Panc1 (cell line): Measurements from ENCODE around the gene MRC1. TPM values are rescaled to one million over a fixed set of nuclear protein-coding genes. Genes with fewer than 3 reads are reported as not detected.
A peak's percentile ranks its signal among the peaks of the same experiment; 100 is the strongest.

Source experiments
- ATAC-seq: fragments of 200-7000 bp; cut with Tn5 transposase; 2 replicates; pipeline ENCODE4 v1.9.1; 2020; ENCODE audit warnings: mild to moderate bottlenecking, moderate library complexity
- BruUV-seq: library from RNA; stranded (reverse); fragments of 400-500 nt; replicated peaks from 2 replicates; lab custom pipeline; 2021; lab: Mats Ljungman, UMichigan
- CTCF ChIA-PET: fragments of 300-600 bp; sonication (Branson Sonifier 250); formaldehyde crosslinking; loops from one replicate; lab custom pipeline; 2022; ENCODE audit warnings: antibody characterized with exemption; lab: Charles Lee
- POLR2A ChIA-PET: fragments of 300-600 bp; sonication (Branson Sonifier 250); formaldehyde crosslinking; loops from one replicate; lab custom pipeline; 2022; ENCODE audit warnings: antibody characterized with exemption; lab: Charles Lee
- DNase-seq: peaks from one replicate; pipeline ENCODE4 v3.0.0-alpha.2; 2010; ENCODE audit warnings: low read depth, low spot score
- H3K27ac ChIP-seq: 2 replicates; pipeline ENCODE4 v1.5.1; 2011; ENCODE audit warnings: mild to moderate bottlenecking, low read length, inconsistent platforms
- H3K27me3 ChIP-seq: fragments of 200-500 bp; sonication (Bioruptor generic); 2 replicates; pipeline ENCODE4 v1.6.0; 2014; ENCODE audit warnings: low read length, inconsistent platforms; ENCODE audit not compliant: control insufficient read depth, insufficient read depth
- H3K36me3 ChIP-seq: fragments of 200-500 bp; sonication (Bioruptor generic); 2 replicates; pipeline ENCODE4 v1.5.1; 2014; ENCODE audit warnings: inconsistent platforms, mild to moderate bottlenecking, low read length, moderate library complexity; ENCODE audit not compliant: control insufficient read depth, insufficient read depth
- H3K4me1 ChIP-seq: 2 replicates; pipeline ENCODE4 v1.5.1; 2011; ENCODE audit warnings: inconsistent platforms, mild to moderate bottlenecking, low read length, moderate library complexity; ENCODE audit not compliant: control insufficient read depth, insufficient read depth
- H3K4me3 ChIP-seq, 2 experiments: 2 replicates each; pipeline ENCODE4 v1.5.1; 2011 to 2012; ENCODE audit warnings: low read depth in 2 of 2, low read length in 2 of 2, mild to moderate bottlenecking in 2 of 2, inconsistent platforms in 1 of 2, moderate library complexity in 1 of 2
- H3K9me3 ChIP-seq: fragments of 200-500 bp; sonication (Bioruptor generic); 2 replicates; pipeline ENCODE4 v1.5.1; 2014; ENCODE audit warnings: low read depth, mild to moderate bottlenecking, inconsistent platforms, low read length, moderate library complexity; ENCODE audit not compliant: control insufficient read depth, insufficient read depth
- POLR2AphosphoS5 ChIP-seq: IDR thresholded peaks from 2 replicates; pipeline ENCODE4 v1.6.1; 2012; ENCODE audit warnings: mild to moderate bottlenecking, low read depth, low read length, moderate library complexity
- SIN3A ChIP-seq: IDR thresholded peaks from 2 replicates; pipeline ENCODE4 v1.6.1; 2012; ENCODE audit warnings: low read depth, mild to moderate bottlenecking, low read length, moderate library complexity, borderline replicate concordance; ENCODE audit not compliant: insufficient read depth
- TCF7L2 ChIP-seq: IDR thresholded peaks from 2 replicates; pipeline ENCODE4 v1.6.1; 2011; ENCODE audit warnings: mild to moderate bottlenecking, low read depth, low read length, inconsistent platforms
- in situ Hi-C: cut with HindIII; loops from 2 replicates; pipeline ENCODE4 v1.10.0; 2016; ENCODE audit warnings: low sequenced_read_pairs, low pct_unique_long_range_greater_than_20kb
- intact Hi-C: fragments of 100-400 bp; cut with micrococcal nuclease; formaldehyde crosslinking; loops from one replicate; pipeline ENCODE4 v1.10.0; 2022; ENCODE audit not compliant: unreplicated experiment
- total RNA-seq: library from RNA; stranded (reverse); gene quantifications from one replicate; pipeline ENCODE4 v1.2.1, GENCODE V29; 2021; ENCODE audit not compliant: unreplicated experiment
- TF ChIP-seq, protein P1 (sequence below): fragments of 450-650 bp; IDR thresholded peaks from 2 replicates; pipeline ENCODE4 v1.5.1; 2017; ENCODE audit warnings: mild to moderate bottlenecking
- TF ChIP-seq, protein P2 (sequence below), 2 experiments: IDR thresholded peaks; 2 replicates each; pipeline ENCODE4 v1.6.1; 2011 to 2012; ENCODE audit warnings: low read depth in 2 of 2, control low read depth in 1 of 2, low read length in 1 of 2, mild to moderate bottlenecking in 1 of 2, moderate library complexity in 1 of 2; ENCODE audit not compliant: insufficient read depth in 1 of 2

MRC1 gene
- total RNA-seq, 1 experiment from 2014 or later, result 0.21 TPM

DNA sequence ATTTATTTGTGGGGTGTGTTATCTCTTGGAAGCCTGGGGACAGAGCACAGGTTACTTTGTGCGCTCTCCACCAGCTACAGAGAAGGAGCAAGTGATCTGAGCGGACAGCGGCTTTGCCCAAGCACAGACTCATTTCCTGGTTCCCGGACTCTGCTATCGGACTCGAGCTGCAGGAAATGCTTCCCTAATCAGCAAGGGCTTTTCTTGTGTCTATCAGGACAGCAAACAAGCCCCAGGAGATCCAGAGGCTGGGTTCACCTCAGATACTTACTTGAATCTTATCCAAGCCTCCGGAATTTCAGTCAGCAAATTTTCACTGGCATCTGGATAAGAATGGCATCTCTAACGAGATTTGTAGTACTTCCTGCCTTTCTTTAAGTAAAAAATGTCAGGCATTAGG is 27.8 kb downstream of the MRC1 start:
- H3K4me3 ChIP-seq, result peak overlapping the region; percentile 30 to 67
- H3K27ac ChIP-seq, result peak overlapping the region; percentile 69
- peaks cover 10% of the 10 kb centered on the region for H3K4me1 ChIP-seq
- ATAC-seq (peak; percentile 86), DNase-seq (no peak)
- ChIA-PET POLR2A (no interaction called here), CTCF (no interaction called here)
- H3K9me3 ChIP-seq, result no peaks in the 10 kb centered on the region
- BruUV-seq, result no TSS peak
- intact Hi-C loops (no loop called here), in situ Hi-C loops (no loop called here)
- TF ChIP-seq, protein P1, sequence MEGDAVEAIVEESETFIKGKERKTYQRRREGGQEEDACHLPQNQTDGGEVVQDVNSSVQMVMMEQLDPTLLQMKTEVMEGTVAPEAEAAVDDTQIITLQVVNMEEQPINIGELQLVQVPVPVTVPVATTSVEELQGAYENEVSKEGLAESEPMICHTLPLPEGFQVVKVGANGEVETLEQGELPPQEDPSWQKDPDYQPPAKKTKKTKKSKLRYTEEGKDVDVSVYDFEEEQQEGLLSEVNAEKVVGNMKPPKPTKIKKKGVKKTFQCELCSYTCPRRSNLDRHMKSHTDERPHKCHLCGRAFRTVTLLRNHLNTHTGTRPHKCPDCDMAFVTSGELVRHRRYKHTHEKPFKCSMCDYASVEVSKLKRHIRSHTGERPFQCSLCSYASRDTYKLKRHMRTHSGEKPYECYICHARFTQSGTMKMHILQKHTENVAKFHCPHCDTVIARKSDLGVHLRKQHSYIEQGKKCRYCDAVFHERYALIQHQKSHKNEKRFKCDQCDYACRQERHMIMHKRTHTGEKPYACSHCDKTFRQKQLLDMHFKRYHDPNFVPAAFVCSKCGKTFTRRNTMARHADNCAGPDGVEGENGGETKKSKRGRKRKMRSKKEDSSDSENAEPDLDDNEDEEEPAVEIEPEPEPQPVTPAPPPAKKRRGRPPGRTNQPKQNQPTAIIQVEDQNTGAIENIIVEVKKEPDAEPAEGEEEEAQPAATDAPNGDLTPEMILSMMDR, result no peak
- TF ChIP-seq, protein P2, sequence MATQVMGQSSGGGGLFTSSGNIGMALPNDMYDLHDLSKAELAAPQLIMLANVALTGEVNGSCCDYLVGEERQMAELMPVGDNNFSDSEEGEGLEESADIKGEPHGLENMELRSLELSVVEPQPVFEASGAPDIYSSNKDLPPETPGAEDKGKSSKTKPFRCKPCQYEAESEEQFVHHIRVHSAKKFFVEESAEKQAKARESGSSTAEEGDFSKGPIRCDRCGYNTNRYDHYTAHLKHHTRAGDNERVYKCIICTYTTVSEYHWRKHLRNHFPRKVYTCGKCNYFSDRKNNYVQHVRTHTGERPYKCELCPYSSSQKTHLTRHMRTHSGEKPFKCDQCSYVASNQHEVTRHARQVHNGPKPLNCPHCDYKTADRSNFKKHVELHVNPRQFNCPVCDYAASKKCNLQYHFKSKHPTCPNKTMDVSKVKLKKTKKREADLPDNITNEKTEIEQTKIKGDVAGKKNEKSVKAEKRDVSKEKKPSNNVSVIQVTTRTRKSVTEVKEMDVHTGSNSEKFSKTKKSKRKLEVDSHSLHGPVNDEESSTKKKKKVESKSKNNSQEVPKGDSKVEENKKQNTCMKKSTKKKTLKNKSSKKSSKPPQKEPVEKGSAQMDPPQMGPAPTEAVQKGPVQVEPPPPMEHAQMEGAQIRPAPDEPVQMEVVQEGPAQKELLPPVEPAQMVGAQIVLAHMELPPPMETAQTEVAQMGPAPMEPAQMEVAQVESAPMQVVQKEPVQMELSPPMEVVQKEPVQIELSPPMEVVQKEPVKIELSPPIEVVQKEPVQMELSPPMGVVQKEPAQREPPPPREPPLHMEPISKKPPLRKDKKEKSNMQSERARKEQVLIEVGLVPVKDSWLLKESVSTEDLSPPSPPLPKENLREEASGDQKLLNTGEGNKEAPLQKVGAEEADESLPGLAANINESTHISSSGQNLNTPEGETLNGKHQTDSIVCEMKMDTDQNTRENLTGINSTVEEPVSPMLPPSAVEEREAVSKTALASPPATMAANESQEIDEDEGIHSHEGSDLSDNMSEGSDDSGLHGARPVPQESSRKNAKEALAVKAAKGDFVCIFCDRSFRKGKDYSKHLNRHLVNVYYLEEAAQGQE (IDR thresholded peaks at IDR 0.05; ENCODE audit: insufficient read depth in 1 of 2, low read depth in 2 of 2, low read length in 1 of 2), result no peak
- TF ChIP-seq POLR2AphosphoS5 (no peak), TCF7L2 (no peak), SIN3A (no peak)
- H3K27me3 ChIP-seq, result no peaks in the 10 kb centered on the region
- no peaks in the 10 kb centered on the region for H3K36me3 ChIP-seq

DNA sequence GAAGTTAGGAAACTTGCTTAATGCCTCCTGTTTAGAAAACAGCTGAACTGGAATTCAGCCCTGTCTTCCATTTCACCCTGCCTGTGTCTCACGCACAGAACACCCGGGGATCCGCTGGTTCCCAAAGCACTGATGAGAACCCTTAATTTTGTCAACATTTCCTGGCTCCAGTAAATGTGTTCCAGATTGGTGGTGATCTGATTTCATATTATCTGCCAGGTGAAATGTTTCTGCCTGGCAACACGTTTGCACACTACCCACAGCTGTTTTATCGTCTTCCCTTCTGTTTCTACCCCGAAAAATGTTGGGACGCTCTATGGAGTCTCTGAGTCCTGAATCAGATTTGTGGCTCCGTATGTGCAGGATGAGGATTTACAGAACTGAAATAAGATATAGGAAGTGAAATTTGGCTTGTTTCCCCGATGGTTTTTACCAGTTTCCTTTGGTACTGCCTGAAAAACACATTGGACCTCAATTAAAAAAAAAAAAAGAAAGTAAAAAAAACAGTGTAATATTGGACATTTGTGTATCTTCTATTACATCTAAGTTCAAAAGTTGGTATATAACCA is 29.0 kb downstream of the MRC1 start:
- Histone ChIP-seq H3K36me3 (no peaks in the 10 kb centered on the region), H3K27me3 (no peaks in the 10 kb centered on the region), H3K27ac (peak overlapping the region; percentile 39; the same call in 1 of the 2 replicates), H3K9me3 (no peaks in the 10 kb centered on the region), H3K4me3 (no peak overlapping the region), H3K4me1 (peaks cover 10% of the 10 kb centered on the region)
- TF ChIP-seq SIN3A (no peak), POLR2AphosphoS5 (no peak), TCF7L2 (no peak)
- TF ChIP-seq, protein P2 (IDR thresholded peaks at IDR 0.05; ENCODE audit: insufficient read depth in 1 of 2, low read depth in 2 of 2, low read length in 1 of 2), result no peak
- TF ChIP-seq, protein P1, result no peak
- CTCF ChIA-PET, result no interaction called here
- DNase-seq, result no peak
- ATAC-seq, result no peak
- POLR2A ChIA-PET, result no interaction called here
- intact Hi-C loops, result no loop called here
- BruUV-seq, result no TSS peak
- in situ Hi-C loops, result no loop called here
